ENCODE results near the gene CTNNA2.

The CTNNA2 gene

DNA sequence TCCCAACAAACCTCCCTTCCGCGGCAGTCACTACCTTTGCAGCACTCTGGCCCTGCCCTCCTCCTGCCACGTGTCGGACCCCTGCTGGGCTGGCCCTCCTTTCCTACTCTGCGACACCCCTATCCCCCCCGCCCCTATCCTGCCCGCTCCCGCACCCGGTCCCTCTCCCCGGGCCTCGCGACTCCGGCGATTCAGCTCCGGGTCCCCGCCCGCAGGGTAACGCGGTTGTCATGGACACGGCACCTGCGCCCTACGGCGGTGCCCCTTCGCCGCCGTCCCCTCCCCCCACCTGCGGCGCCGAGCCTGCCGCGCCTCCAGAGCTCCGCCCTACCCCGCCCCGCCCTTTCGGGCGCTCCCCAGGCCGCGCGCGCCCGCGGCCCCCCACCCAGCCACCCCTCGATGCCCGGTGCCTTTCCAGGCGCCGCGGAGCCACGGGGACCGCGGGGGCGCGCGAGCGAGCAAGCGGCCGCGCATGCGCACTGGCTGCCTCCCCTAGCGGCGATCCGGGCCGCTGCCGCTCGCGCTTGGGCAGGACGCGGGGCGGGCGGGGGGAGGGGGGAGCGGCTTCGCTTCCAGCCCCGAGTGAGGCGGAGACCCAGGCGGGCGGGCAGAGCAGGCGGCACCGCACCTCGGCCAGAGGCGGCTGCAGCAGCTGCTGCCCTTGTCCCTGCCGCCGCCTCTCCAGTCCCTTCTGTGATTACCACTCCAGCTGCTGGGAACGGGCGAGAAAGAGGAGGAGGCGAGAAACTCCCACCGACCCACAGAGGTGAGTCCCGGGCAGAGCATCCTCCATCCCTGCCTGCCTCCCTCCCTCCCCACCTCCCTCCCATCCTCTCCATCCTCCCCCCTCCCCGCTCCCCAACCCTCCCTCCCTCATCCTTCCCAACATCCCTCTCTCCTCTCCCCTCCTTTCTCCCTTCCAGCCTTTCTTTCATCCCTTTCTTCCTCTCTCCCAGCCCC is at the start of gene CTNNA2:
CTNNA2 (plus strand) TSS at position 610 of the 960 bp plus-strand sequence.
- no peak for DNase-seq (ENCODE audit: low read depth)

DNA sequence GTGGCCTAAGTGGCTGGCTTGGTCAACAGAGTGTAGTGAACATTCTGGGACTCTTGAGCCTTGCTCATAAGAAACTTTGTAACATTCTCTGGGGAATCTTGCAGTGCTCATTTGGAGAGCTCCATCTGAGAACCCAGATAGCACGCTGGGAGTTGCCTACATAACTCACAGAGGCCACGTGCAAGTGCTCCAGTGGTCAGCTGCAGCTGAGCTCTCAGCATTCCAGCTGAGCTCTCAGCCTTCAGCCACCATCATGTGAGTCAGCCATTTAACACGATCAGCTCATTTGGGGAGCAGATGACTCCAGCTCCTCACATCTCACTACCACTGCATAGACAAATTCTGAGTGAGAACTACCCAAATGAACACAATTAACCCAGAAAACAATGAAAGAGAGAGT is 25.5 kb upstream of the CTNNA2 start:
- no peak for DNase-seq (ENCODE audit: low read depth)

DNA sequence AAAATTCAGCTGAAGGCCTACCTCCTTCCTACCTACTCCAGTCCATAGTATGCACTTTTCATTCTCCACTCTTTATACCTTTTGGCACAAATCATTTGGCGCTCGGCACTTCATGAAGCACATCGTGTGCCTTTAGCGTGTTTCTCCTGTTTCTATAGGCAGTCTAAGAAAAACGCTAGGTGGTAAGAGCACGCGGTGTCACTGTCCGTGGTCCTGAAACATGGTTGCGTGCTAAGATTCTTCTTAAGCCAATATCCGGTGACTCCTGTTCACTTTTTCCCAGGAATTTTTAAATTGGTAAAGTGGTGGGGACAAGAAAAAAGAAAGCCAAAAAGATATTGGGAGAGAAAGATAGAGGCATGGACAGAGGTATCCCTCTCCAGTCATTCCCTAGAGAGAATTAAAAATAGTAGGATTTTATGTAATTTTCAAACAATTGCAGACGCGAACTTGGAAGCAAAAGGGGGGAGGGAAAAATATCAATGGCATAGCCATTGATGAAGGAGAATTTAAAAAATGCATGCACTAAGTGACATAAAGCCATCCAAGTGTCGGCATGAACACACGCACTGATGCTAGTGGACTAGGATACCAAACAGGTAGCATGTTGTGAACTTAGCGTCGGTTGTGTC is 1.4 kb upstream of the CTNNA2 start:
- DNase-seq (ENCODE audit: low read depth), result no peak

DNA sequence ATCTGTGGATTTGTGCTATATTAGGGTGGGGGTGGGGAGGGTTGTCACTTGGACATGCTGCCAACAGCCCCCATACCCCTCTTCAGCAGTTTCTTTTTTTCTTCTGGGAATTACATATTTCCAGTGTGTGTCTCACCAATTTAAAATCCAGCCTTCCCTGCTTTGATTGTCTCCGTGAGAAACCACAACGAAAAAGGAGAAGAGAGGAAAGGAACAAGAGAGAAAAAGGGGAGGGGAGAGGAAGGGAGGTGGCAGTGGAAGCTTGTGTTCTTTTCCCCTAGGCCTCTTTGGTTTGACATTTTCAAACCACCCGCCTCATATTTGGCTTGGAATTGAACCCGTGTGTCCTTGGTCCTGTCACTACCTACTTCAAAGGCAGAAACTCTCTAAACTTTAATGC is 860 bp downstream of the CTNNA2 start:
- DNase-seq (ENCODE audit: low read depth), result no peak

DNA sequence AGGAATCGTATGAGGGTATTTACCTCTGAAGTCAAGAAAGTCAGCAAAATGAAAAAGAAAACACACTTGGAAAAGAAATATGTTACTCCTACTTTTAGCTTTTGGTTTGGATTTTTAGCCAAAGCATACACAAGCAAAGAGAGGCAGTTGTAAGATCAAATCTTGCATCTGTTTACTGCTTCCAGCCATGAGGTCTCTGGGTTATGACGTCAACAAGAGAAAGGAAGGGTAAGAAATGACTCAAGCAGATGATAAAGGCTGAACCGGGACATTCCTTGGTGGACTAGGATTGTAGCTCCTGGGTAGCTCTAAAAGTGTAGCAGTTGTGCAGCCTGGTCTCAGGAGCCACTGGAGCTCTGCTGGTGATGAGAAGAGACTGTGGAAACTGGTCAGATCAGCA is 16.8 kb downstream of the CTNNA2 start:
- DNase-seq (ENCODE audit: low read depth), result no peak

DNA sequence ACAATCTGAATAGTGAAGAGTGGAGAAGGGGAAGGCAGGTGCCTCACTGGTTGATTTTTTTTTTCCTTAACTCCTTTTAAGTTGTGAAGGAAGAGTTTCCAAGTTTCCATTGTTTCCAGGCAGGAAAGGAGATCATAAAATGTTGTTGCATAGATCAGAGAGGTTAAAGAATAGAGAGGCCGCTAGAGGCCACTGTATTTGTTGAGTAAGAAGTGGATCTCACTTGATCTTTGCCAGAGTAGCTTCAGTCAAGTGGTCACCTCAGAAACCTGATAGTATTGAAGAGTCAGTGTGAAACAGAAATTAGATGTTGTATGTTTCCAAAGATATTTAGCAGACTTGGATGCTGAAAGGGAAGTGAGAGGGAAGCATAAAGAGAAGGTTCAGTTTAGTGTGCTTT is 17.6 kb downstream of the CTNNA2 start:
- no peak for DNase-seq (ENCODE audit: low read depth)

DNA sequence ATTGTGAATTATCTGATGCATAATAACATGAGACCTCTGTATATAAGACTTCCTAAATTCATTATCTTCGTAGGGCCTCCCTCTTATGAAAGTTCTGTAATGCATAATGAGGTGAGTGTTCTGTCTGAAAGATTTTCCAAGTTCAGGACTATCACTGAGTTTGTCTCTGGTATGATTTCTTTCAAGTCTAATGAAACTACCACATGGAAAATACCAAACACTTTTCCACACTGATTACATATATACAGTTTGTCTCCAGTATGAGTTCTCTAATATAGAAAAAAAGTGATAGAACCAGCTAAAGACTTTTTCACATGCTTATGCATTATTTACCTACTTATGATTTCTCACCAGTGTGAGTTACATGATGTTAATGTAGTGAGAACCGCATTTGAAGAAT is 34.7 kb downstream of the CTNNA2 start:
- DNase-seq (ENCODE audit: low read depth), result no peak

DNA sequence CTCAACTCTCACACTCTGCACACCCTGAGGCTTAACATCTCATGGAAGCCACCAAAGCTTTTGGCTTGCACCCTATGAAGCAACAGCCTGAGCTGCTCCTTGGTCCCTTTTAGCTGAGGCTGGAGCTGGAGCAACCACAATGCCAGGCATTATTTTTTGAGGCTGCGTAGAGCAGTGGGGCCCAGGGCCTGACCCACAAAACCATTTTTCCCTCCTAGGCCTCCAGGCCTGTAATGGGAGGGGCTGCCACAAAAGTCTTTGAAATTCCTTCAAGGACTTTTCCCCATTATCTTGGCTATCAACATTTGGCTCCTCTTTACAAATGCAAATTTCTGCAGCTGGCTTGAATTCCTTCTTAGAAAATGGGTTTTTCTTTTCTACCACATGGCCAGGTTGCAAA is 39.8 kb downstream of the CTNNA2 start:
- DNase-seq (ENCODE audit: low read depth), result no peak

DNA sequence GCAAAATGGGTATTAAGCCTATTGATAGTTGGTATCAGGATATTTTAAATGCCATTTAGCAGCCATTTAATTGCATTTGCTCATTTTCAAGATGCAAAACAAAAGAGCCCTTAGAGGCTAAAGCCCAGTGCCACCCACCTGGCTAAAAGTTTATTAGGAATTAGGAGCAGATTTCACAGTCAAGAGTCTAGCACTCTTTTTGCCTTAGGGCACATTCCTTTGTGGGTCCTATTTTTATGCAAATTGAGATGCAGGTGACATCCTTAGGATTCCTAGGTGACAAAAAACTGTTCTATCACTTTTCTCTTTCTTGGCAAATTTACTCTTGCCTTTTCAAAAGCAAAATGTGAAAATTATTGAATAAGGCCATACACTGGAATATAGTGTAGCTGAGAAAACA is 42.0 kb downstream of the CTNNA2 start:
- DNase-seq (ENCODE audit: low read depth), result no peak

DNA sequence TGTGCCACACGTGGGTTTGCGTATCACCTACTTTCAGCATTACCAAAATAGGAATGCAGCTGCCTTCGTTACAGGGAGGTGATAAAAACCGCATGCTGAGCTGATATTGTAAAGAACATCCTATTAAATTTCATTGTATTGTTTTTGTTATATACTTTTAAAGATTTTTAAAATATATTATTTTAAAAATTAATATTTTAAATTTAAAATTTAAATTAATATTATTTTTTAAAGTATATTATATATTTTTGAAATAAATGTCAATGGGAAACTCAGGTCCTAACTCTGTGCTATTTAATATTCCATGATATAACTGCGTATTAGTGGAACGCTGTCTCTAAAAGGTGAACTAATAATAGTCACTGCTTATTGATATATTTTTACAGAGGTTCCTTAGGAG is 51.2 kb downstream of the CTNNA2 start:
- DNase-seq (ENCODE audit: low read depth), result no peak

DNA sequence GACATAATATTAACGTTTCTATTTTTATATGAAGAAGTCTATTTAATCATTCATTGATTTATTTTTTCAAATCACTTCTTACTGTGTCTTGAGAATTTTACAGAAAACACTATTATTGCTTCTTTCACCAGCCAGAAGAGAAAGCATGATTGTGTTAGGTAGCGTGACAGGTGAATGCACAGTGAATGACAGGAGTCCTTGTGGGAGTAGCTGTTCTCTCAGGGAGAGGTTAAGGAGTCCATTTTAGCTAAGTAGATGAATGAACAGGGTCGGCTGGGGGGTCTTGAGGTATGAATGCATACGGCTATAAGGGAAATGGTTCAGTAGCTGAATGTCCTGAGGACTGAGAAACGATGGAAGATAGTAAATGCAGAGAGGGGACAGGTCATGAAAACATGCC is 56.2 kb downstream of the CTNNA2 start:
- DNase-seq (ENCODE audit: low read depth), result no peak

DNA sequence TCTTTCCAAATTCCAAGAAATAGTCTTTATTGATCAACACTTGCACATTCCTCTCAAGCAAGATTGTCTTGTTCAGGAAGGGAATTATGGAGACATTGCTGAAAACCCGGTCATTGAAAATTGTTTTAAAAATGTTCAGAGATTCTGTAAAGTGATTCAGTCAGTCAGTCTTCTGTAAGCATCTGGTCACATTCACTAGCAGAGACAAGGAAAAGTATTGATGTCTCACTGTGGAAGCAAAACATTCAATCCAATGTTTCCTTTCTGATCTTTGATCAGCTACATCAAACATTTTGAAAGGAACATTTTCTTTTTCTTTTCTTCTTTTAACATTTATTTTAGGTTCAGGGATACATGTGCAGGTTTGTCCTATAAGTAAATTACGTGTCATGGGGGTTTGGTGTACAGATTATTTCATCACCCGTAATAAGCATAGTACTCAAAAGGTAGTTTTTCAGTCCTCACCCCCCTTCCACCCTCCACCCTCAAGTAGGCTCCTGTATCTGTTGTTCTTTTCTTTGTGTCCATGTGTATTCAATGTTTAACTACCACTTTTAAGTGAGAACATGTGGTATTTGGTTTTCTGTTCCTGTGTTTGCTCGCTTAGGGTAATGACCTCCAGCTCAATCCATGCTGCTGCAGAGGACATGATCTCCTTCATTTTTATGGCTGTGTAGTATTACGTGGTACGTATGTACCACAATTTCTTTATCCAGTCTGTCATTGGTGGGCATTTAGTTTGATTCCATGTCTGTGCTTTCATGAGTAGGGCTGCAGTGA is 61.2 kb downstream of the CTNNA2 start:
- no peak for DNase-seq (ENCODE audit: low read depth)

DNA sequence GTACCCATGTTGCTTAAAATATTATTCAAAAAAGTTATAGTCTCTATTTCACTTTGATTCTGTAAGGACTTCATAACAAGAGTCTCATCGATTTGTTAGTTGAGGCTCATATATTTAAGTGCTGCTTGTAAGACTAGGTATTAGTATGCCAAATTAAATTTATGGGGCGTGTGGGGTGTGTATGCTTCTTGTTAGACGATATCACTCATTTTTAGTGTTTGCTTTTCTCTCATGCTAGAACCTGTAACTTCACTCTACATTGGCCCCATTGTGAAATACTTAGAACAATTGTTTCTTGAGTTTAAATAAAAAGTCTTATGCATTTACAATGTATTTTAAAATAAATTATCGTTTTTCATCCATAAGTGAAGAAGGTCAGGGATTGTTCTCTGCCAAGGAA is 63.6 kb downstream of the CTNNA2 start:
- no peak for DNase-seq (ENCODE audit: low read depth)

DNA sequence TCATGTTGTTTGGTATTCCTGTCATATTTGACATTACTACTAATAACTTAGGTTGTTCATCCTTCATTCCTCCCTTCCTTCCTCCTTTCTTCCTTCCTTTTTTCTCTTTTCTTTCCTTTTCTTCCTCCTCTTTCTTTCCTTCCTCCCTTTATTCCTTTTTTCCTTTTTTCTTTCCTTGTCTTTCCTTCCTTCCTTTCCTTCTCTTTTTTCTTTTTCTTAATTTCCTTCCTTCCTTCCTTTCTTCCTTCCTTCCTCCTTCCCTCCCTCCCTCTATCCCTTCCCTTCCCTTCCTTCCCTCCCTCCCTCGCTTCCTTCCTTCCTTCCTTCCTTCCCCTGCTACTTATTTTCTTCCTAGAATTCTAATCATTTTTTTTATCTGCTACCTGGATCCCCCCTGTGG is 66.1 kb downstream of the CTNNA2 start:
- no peak for DNase-seq (ENCODE audit: low read depth)

DNA sequence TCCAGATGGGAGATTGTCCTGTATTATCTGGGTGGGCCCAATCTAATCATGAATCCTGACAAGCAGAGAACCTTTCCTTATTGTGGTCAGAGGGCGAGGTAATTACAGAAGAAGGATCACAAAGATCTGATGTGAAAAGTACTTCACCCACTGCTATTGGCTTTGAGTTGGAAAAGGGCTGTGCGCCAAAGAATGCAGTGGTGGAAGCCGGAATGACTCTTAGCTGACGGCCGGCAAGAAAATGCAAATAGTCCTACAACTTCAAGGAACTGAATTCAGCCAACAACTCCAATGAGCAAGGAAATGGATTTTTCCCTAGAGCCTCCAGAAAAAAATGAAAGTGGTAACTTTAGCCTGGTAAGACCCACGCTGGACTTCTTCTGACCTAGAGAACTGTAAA is 67.3 kb downstream of the CTNNA2 start:
- DNase-seq (ENCODE audit: low read depth), result no peak

DNA sequence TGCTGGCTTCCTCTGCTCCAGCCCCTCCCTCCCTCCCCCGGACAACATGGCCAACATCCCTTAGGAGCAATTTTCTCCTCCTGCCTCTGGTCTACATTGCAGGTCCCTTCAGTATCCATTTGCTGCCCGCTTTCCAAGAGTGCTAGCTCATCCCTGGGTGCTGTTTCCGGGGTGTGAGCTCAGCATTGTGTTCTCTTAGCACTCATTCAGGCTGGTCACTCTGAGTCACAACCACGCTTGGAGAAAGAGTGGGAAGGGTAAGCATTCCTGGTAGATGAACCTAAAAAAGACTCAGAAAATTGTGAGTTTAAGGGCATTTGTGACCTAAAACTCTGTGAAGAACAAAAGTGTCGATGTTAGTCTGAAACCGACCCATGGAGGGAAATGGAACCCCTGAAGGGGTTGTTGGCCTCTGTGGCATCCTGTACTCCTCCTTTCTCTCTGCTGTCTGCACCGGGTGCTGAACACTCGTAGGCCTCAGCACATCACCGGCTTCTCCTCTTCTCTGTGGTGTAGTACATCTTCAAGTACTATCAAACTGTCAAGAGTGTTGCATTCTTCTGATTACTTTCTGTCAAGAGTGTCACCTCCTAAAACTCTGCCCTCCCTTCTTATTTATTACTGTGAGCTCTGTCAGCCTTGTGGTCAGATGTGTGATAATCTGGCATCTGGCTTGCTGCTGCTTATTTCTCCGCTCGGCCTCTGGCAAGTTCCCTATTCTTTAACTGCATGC is 73.0 kb downstream of the CTNNA2 start:
- DNase-seq (ENCODE audit: low read depth), result no peak

DNA sequence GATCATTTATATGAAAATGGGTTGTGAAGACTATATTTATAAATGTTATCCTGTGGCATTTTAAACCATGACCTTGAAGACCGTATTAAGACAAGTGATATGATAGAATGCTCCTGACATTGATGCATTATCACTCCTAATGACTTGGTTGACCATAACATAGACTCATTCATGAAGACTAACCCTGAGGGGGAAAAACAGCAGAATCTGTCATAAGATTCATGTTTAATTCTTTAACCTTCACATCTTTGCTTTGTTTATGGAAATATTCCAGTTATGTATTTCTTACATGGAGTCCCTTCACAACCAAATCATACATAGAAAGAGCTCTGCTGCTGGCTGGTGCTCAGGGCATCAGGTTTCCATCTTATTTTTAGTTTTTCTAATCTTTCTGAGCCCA is 78.4 kb downstream of the CTNNA2 start:
- DNase-seq (ENCODE audit: low read depth), result no peak

DNA sequence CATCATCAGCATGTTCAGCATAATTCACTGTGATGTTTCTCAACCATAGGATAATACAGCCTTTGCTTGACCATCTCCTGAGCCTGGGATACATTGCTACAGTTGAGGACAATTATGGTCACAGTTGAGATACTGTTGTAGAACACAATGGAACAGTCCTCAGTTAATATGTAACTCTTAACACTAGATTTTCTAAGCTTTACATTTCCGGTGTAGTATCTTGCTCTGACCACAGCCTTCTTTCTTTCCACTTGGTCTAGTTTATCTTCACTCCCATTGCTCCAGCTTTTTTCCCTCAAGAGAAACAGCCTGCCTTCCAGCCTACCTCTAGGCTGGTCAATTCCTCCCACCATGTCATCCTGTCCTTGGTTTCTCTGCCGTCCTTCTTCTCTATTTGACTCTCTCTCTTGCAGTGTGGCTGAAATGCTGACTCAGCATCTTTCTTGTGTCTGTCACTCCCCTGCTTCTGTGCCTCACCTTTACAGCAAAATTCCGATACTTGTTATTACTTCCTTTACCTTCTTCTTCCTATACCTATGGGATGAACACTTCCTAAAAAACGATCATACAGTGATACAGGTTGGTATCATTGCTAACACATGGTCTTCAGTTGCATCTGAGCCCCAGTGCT is 80.5 kb downstream of the CTNNA2 start:
- no peak for DNase-seq (ENCODE audit: low read depth)

DNA sequence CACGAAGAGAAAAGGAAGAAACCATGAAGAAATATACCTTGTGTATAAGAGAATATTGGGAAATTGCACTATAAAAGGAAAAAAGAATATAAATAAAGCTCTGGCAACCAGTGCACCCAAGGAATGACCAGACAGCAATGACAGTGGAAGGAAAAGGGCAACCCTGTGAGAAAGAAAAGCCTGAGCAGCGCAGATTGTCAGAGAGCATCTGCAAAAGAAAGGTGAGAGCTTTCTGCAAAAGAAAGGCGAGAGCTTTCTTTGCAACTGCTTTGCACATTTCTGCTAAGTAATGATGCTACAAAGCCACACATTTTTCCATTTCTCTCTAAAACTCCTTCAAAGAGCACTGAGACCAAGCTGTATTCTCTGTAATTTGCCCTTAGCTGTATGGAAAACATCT is 83.6 kb downstream of the CTNNA2 start:
- DNase-seq (ENCODE audit: low read depth), result no peak

DNA sequence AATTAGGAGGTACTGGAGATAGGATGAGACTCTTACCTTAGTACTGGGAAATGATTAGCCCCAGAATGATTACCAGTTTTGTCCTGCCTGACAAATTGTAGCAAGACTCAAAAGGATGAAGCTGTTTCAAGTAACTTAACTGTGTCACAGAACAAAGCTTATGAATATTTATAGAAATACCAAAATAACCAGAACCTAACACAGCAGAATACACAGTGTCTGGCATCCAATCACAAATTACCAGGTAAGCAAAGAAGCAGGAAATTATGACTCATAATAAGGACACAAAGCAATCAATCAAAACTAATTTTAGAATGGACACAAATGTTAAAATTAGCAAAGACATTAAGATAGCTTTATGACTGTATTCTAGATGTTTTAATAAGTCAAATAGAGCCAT is 91.9 kb downstream of the CTNNA2 start:
- DNase-seq (ENCODE audit: low read depth), result no peak

DNA sequence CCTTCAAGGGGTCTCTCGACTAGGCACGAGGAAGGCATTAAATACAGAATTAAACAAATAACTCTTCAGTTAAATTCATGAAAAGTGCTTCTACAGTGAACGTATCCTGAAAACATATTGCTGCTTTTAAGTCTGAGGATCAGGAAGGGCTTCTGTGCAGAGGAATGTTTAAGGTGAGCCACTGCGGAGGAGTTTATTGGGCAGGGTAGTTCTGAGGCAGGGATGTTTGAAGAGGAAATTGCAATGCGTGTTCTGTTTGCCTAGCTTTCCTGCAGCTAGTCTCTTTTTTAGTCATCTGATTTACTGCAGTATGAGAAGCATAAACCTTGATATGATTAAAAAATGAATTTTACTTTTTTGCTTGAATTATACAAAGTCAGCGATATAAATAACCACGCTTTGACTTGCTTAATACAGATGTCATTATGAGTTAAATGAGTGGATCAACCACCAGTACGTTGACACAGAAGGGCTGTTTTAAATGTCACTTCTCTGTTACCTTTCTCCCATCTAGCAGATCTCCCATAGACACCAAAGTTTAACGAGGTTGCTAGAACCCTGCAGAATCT is 98.7 kb downstream of the CTNNA2 start:
- no peak for DNase-seq (ENCODE audit: low read depth)

Measured in stimulated activated CD8-positive, alpha-beta memory T cell treated with anti-CD3 and anti-CD28 coated beads, Interleukin-15, amount 100 ng/mL, for 1 hour (primary cell).